Kidney epithelial cell (primary cell): ENCODE results near the gene TRIM5. TPM values are rescaled to one million over a fixed set of nuclear protein-coding genes. Genes with fewer than 3 reads are reported as not detected.
"Not testable (repeated sequence)": the region's sequence is repeated elsewhere in the genome, so short reads cannot be mapped to it uniquely, and the experiment has no call there.

Experiments used
- DNase-seq: peaks from one replicate; pipeline ENCODE4 v3.0.0-alpha.2; 2010; ENCODE audit warnings: low read depth
- H3K27me3 ChIP-seq: 2 replicates; pipeline ENCODE4 v1.6.0; 2011; ENCODE audit warnings: low read length; ENCODE audit not compliant: control insufficient read depth, insufficient read depth
- H3K36me3 ChIP-seq: 2 replicates; pipeline ENCODE4 v1.5.1; 2011; ENCODE audit warnings: low read length; ENCODE audit not compliant: control insufficient read depth, insufficient read depth
- H3K4me3 ChIP-seq: 2 replicates; pipeline ENCODE4 v1.5.1; 2011; ENCODE audit warnings: low read depth, mild to moderate bottlenecking, control low read depth, low read length
- CTCF ChIP-seq: IDR thresholded peaks from 2 replicates; pipeline ENCODE4 v1.5.1; 2011; ENCODE audit warnings: mild to moderate bottlenecking, moderate library complexity, low read length, control low read depth, inconsistent platforms; ENCODE audit not compliant: insufficient read depth, poor library complexity, severe bottlenecking
- total RNA-seq: library from RNA; depleted of rRNA; stranded (reverse); fragments of >200 nt; gene quantifications from 2 replicates; pipeline ENCODE4 v1.2.3, GENCODE V29; 2015

Gene TRIM5
- total RNA-seq, 1 donor from 2014 or later, result 25.9 TPM

- DNase-seq, result no peak
- no peak for TF ChIP-seq CTCF
- H3K4me3 ChIP-seq, result no peak overlapping the region
- H3K27me3 ChIP-seq, result no peaks in the 10 kb centered on the region
- no peaks in the 10 kb centered on the region for H3K36me3 ChIP-seq
Observed at GRCh38 chr11:5663511-5663910, 21.4 kb downstream of the TRIM5 start.

GRCh38 chr11:5658318-5658717, 26.6 kb downstream of the TRIM5 start:
- no peak for TF ChIP-seq CTCF
- no peak for DNase-seq
- Histone ChIP-seq H3K36me3 (no peaks in the 10 kb centered on the region), H3K4me3 (no peak overlapping the region), H3K27me3 (no peaks in the 10 kb centered on the region)

- not testable (repeated sequence) for H3K36me3 ChIP-seq, DNase-seq, H3K27me3 ChIP-seq, H3K4me3 ChIP-seq
Observed at GRCh38 chr11:5656956-5657355, 27.9 kb downstream of the TRIM5 start.

GRCh38 chr11:5655474-5655873, 29.4 kb downstream of the TRIM5 start:
- Histone ChIP-seq H3K27me3 (no peaks in the 10 kb centered on the region), H3K36me3 (no peaks in the 10 kb centered on the region), H3K4me3 (no peak overlapping the region)
- no peak for TF ChIP-seq CTCF
- no peak for DNase-seq

GRCh38 chr11:5646139-5646538, 38.7 kb downstream of the TRIM5 start:
- no peaks in the 10 kb centered on the region for H3K36me3 ChIP-seq
- TF ChIP-seq CTCF, result no peak

GRCh38 chr11:5643585-5643984, 41.3 kb downstream of the TRIM5 start:
- no peak for TF ChIP-seq CTCF
- Histone ChIP-seq H3K4me3 (no peak overlapping the region), H3K27me3 (no peaks in the 10 kb centered on the region), H3K36me3 (no peaks in the 10 kb centered on the region)
- no peak for DNase-seq

More at GRCh38 chr11:5646139-5646538, 38.7 kb downstream of the TRIM5 start:
- Histone ChIP-seq H3K4me3 (no peak overlapping the region), H3K27me3 (no peaks in the 10 kb centered on the region)
- DNase-seq, result no peak
